WTC11 (cell line): Measurements from ENCODE around the gene ZNF772.

Experiments
- EMX1 ChIP-seq: fragments of 250-450 bp; sonication (Bioruptor Pico); IDR thresholded peaks from 2 replicates; pipeline ENCODE4 v1.8.0; 2021; ENCODE audit warnings: mild to moderate bottlenecking
- SP1 ChIP-seq: sonication (generic); formaldehyde crosslinking; conservative IDR thresholded peaks from 2 replicates; pipeline ENCODE4 v1.8.1; 2022; ENCODE audit warnings: missing genetic modification reagents
- TF ChIP-seq, protein P1 (sequence below): sonication (generic); formaldehyde crosslinking; IDR thresholded peaks from 2 replicates; pipeline ENCODE4 v1.8.1; 2022; ENCODE audit warnings: low read depth, missing genetic modification reagents, borderline replicate concordance
- TF ChIP-seq, protein P2 (sequence below): sonication (generic); formaldehyde crosslinking; IDR thresholded peaks from 2 replicates; pipeline ENCODE4 v1.8.1; 2023; ENCODE audit warnings: mild to moderate bottlenecking, missing genetic modification reagents, moderate library complexity
- TF ChIP-seq, protein P3 (sequence below): sonication (generic); formaldehyde crosslinking; IDR thresholded peaks from 2 replicates; pipeline ENCODE4 v1.8.0; 2022; ENCODE audit warnings: mild to moderate bottlenecking, missing genetic modification reagents
- TF ChIP-seq, protein P4 (sequence below): sonication (generic); formaldehyde crosslinking; IDR thresholded peaks from 2 replicates; pipeline ENCODE4 v1.8.0; 2022; ENCODE audit warnings: mild to moderate bottlenecking, missing genetic modification reagents
- TF ChIP-seq, protein P5 (sequence below): sonication (generic); formaldehyde crosslinking; IDR thresholded peaks from 2 replicates; pipeline ENCODE4 v1.8.1; 2023; ENCODE audit warnings: mild to moderate bottlenecking, missing genetic modification reagents, moderate library complexity
- TF ChIP-seq, protein P6 (sequence below): fragments of 250-450 bp; sonication (Bioruptor Pico); IDR thresholded peaks from 2 replicates; pipeline ENCODE4 v1.9.0; 2021; ENCODE audit warnings: mild to moderate bottlenecking

DNA sequence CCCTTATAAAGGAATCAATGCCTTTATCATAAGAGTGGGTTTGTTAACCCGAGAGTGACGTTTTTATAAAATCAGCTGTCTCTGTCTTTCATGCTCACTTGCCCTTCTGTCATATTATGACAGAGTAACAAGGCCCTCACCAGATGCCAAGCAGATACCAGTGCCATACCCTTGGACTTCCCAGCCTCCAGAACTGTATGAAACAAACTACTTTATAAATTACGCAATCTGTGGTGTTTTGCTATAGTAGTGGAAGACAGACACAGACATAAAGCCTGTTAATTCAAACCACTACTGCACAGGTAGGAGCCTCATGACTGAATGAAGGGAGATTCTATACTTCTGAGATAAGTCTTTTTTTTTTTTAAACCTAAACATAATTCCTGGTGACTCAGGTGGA, 25.1 kb downstream of the ZNF772 start:
- TF ChIP-seq, protein P1, sequence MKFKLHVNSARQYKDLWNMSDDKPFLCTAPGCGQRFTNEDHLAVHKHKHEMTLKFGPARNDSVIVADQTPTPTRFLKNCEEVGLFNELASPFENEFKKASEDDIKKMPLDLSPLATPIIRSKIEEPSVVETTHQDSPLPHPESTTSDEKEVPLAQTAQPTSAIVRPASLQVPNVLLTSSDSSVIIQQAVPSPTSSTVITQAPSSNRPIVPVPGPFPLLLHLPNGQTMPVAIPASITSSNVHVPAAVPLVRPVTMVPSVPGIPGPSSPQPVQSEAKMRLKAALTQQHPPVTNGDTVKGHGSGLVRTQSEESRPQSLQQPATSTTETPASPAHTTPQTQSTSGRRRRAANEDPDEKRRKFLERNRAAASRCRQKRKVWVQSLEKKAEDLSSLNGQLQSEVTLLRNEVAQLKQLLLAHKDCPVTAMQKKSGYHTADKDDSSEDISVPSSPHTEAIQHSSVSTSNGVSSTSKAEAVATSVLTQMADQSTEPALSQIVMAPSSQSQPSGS = no peak
- TF ChIP-seq, protein P2, sequence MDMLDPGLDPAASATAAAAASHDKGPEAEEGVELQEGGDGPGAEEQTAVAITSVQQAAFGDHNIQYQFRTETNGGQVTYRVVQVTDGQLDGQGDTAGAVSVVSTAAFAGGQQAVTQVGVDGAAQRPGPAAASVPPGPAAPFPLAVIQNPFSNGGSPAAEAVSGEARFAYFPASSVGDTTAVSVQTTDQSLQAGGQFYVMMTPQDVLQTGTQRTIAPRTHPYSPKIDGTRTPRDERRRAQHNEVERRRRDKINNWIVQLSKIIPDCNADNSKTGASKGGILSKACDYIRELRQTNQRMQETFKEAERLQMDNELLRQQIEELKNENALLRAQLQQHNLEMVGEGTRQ (CRISPR knock-in tag) = no peak
- TF ChIP-seq EMX1 (CRISPR knock-in tag) = no peak
- TF ChIP-seq, protein P3, sequence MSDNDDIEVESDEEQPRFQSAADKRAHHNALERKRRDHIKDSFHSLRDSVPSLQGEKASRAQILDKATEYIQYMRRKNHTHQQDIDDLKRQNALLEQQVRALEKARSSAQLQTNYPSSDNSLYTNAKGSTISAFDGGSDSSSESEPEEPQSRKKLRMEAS (CRISPR knock-in tag) = no peak
- no peak for TF ChIP-seq SP1
- TF ChIP-seq, protein P4, sequence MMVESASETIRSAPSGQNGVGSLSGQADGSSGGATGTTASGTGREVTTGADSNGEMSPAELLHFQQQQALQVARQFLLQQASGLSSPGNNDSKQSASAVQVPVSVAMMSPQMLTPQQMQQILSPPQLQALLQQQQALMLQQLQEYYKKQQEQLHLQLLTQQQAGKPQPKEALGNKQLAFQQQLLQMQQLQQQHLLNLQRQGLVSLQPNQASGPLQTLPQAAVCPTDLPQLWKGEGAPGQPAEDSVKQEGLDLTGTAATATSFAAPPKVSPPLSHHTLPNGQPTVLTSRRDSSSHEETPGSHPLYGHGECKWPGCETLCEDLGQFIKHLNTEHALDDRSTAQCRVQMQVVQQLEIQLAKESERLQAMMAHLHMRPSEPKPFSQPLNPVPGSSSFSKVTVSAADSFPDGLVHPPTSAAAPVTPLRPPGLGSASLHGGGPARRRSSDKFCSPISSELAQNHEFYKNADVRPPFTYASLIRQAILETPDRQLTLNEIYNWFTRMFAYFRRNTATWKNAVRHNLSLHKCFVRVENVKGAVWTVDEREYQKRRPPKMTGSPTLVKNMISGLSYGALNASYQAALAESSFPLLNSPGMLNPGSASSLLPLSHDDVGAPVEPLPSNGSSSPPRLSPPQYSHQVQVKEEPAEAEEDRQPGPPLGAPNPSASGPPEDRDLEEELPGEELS (CRISPR knock-in tag) = no peak
- TF ChIP-seq, protein P5, sequence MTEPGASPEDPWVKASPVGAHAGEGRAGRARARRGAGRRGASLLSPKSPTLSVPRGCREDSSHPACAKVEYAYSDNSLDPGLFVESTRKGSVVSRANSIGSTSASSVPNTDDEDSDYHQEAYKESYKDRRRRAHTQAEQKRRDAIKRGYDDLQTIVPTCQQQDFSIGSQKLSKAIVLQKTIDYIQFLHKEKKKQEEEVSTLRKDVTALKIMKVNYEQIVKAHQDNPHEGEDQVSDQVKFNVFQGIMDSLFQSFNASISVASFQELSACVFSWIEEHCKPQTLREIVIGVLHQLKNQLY (CRISPR knock-in tag) = no peak
- TF ChIP-seq, protein P6, sequence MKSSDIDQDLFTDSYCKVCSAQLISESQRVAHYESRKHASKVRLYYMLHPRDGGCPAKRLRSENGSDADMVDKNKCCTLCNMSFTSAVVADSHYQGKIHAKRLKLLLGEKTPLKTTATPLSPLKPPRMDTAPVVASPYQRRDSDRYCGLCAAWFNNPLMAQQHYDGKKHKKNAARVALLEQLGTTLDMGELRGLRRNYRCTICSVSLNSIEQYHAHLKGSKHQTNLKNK (CRISPR knock-in tag) = no peak
